Thyroid gland (tissue), 4 donors: ENCODE measurements around the gene FAM72A.
"Not testable (repeated sequence)": the region's sequence is repeated elsewhere in the genome, so short reads cannot be mapped to it uniquely, and the experiment has no call there.

Experiments used
- CTCF ChIP-seq, 6 experiments: fragments of 200-600 bp in 3 of 6; fragments of 450-650 bp in 3 of 6; sonication (generic) in 3 of 6; IDR thresholded peaks; one replicate each; pipeline ENCODE4 v1.5.1; 2016 to 2019; ENCODE audit warnings: antibody characterized with exemption in 6 of 6, mild to moderate bottlenecking in 2 of 6, inconsistent platforms in 1 of 6, moderate library complexity in 1 of 6
- POLR2A ChIP-seq, 2 donors: fragments of 450-650 bp; IDR thresholded peaks; one replicate each; pipeline ENCODE4 v1.6.1; 2017; ENCODE audit warnings: antibody characterized with exemption in 2 of 2, mild to moderate bottlenecking in 2 of 2, moderate library complexity in 1 of 2

GRCh38 chr1:206219514-206220331 lies 17.1 kb upstream of the FAM72A start:
- TF ChIP-seq CTCF, POLR2A (IDR thresholded peaks at IDR 0.05): not testable (repeated sequence)
